NCI-H2107 treated with DMSO at 0.1 percent for 48 hours (cell line): Measurements from ENCODE around the gene DMRTC2.

Experiments used
- DNase-seq: peaks from one replicate; lab custom pipeline; 2025; ENCODE audit not compliant: unreplicated experiment; lab: John Stamatoyannopoulos, UW

The DMRTC2 gene

DNA sequence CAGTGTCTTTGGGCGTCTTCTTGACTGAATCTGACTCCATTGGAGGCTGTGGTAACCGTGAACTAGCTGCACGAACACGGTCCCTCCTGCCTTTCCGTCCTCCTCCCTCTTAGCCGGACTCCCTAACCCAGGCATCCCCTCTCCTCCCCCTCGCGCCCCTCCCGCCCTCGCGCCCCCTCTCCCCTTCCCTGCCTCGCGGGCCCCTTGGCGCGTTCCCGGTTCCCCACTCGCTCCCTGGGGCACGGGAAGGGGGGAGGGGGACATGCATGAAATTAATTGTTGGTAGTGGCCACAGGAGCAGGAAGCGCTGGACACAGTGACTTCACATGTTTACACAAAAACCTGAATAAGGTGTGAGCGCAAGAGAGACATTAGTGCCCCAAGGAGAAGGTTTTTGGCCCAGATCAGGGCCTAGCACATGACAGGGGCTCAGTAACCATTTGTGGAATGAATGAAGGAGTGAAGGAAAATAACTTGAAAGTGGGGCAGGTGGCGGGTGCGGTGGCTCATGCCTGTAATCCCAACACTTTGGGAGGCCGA lies 279 bp downstream of the DMRTC2 start:
- no peak for DNase-seq

DNA sequence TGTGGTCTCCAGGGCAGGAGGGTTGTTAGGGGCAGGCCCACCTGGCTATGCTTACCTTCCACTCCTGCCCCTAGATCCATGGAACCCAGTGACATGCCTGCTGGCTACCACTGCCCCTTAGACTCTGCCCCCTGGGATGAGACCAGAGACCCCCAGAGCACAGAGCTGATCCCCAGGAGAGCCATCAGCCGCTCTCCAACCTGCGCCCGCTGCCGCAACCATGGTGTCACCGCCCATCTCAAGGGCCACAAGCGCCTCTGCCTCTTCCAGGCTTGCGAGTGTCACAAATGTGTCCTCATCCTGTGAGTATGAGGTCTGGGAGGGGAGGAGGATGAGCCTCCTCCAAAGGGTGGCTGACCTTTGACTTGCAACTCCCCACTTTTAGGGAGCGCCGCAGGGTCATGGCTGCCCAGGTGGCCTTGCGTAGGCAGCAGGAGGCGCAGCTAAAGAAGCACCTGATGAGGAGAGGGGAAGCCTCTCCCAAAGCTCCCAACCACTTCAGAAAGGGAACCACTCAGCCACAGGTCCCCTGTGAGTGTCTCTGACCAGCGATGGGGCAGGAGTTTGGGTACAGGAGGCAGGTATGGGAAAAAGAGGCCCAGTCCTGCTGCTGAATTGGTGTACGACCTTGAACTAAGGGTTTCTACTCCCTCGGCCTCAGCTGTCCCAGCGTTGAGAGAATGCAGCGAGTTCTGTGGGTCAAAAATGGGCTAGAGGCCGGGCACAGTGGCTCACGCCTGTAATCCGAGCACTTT lies 2.7 kb downstream of the DMRTC2 start:
- no peak for DNase-seq

GRCh38 chr19:41848666-41849065 lies 3.8 kb downstream of the DMRTC2 start:
- DNase-seq = no peak

GRCh38 chr19:41849067-41849466 lies 4.2 kb downstream of the DMRTC2 start:
- no peak for DNase-seq

DNA sequence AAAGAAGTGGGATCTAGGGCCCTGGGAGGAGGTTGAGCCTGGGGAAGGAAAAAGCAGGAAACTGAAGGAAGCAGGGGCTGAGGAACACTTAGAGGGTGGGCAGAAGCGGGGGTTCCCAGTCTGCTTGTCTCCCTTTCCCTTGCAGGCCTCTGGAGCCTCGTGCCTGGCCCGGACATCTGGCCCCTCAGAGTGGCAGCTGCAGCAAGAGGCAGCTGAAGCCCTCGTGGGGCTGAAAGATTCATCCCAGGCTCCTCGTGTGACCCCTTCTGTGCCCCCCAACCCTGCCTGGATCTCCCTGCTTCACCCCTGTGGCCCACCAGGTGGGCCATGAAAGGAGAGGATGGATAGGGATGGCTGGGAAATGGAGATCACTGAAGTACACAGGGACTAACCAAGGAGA lies 5.5 kb downstream of the DMRTC2 start:
- DNase-seq = no peak

DNA sequence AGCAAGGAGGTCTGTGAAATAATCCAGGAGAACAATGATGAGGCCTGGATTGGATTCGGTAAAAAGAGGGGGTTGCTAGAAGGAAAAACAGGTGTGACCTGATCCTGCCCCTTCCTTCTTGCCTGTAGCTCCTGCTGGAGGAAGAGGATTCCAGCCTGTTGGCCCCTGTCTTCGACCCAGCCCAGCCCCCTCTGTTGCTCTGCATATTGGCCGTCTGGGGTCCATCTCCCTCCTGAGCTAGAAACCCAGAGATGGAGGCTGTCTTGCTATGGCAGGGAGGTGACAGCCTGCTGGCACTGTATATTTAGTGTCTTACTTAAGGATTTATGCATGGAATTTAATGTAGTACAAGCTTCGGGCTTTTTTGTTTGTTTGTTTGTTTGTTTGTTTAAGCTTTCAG lies 6.6 kb downstream of the DMRTC2 start:
- DNase-seq = no peak

- no peak for DNase-seq
Measured at GRCh38 chr19:41853344-41853743, 8.5 kb downstream of the DMRTC2 start.

DNA sequence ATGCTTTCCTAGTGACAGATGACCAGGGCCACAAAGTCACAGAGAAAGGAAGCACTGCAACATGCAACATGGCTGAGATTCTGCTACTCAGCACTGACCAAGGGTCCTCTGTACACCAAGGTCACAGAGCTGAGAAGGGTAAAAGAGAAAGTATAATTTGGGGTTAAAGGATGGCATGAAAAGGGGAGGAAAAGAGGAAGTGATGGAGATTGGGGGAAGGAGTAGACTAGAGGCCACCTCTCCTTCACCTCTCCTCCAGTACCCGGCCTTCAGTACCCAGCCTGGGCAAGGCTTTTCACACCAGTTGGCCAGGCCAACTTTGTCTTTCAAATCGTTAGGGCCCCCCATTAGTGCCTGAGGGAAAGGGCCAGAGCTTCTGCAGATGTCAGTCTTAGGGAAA lies 8.9 kb downstream of the DMRTC2 start:
- DNase-seq = no peak

DNA sequence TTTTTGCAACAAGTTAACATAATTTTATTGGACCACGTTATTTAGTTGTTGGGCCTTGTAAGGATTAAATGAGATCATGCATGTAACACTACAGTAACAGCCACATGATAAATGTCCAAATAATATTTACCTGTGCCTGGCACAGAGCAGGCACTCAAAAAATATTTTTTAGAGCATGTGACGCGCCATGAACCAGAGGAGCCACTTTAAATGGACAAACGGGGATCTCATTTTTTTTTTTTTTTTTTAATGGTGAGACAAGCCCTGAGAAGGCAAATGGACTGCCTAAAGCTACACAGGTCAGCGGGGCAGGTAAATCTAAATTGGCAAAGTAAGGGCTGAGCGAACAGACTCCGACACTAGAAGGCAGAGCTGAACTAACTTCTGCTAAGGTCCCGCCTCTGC lies 14.4 kb downstream of the DMRTC2 start:
- no peak for DNase-seq

DNA sequence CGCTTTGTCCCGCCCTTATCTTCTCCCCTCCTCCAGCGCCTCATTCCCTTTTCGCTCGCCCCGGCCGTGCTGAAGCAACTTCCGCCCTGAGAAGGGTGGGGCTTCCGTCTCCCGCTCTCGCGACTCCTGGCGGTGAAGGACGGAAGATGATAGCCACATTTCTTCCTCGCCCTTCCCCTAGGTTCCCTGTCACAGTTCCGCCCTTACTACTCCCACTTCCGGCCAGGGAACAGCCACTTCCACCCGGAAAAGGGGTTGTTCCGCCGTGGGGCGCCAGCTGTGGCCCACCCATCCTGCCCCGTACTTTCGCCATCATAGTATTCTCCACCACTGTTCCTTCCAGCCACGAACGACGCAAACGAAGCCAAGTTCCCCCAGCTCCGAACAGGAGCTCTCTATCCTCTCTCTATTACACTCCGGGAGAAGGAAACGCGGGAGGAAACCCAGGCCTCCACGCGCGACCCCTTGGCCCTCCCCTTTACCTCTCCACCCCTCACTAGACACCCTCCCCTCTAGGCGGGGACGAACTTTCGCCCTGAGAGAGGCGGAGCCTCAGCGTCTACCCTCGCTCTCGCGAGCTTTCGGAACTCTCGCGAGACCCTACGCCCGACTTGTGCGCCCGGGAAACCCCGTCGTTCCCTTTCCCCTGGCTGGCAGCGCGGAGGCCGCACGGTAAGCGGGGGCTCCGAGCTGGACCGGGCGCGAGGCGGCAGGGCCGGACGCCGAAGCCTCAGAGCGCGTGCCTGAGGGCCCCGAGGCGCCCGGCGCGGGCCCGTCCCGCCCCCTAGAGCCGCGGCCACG lies 15.0 kb downstream of the DMRTC2 start, which contains the start of gene RPS19:
Gene RPS19, plus strand, starts transcription at position 638 of the 801 bp plus-strand sequence. CDS start 520 bp downstream, outside the sequence.
- peak; percentile 92 for DNase-seq

DNA sequence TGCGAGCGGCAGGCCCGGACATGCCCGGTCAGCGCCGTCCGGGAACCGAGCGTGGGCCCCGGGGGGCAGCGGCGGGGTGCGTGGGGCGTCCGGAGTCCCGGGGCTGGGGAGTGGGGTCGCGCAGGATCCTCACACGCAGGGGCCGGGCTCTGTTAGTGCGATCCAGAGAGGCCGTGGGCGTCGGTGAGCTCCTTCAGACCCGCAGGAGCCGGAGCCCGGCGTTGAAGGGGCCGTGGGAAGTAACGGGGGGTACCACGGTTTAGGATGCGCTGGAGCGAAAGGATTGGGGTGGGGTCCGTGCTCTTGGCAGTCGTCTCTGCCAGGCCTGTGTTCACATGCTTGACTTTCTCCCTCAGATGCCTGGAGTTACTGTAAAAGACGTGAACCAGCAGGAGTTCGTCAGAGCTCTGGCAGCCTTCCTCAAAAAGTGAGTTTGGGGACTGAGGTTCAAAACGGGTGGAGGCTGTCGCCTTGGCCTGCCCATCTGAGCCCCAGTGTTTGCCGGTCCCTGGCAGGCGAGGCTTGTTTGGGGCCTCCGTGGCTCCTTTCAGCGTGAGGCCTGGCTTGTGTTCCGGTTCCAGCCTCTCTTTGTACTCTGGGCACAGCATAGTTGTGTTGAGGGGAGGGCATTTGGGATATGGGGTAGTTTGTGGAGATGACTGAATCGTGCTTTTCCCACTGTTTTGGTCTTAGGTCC lies 15.7 kb downstream of the DMRTC2 start:
- no peak for DNase-seq

GRCh38 chr19:41861116-41861768 lies 16.4 kb downstream of the DMRTC2 start:
- DNase-seq = peak; percentile 66

DNA sequence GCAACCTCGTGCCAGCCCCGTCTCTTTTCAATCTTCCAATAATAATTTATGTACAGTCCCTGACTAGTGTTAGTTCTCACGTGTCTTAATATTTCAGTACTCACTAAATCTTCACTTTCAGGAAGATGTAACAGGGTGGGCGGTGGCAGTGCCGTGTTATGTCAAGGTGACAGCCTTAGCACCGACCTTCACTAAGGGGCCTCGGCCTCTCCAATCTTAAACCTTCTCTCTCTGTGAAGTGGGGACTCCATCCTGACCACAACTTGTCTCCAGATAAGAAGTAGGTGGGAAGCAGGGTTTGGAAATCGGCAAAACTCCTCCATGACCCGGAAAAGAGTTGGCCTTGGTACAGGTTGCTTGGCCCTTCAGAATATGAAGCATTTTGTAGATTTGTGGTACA lies 17.0 kb downstream of the DMRTC2 start:
- DNase-seq = no peak

- no peak for DNase-seq
Measured at GRCh38 chr19:41862445-41862986, 17.7 kb downstream of the DMRTC2 start.

DNA sequence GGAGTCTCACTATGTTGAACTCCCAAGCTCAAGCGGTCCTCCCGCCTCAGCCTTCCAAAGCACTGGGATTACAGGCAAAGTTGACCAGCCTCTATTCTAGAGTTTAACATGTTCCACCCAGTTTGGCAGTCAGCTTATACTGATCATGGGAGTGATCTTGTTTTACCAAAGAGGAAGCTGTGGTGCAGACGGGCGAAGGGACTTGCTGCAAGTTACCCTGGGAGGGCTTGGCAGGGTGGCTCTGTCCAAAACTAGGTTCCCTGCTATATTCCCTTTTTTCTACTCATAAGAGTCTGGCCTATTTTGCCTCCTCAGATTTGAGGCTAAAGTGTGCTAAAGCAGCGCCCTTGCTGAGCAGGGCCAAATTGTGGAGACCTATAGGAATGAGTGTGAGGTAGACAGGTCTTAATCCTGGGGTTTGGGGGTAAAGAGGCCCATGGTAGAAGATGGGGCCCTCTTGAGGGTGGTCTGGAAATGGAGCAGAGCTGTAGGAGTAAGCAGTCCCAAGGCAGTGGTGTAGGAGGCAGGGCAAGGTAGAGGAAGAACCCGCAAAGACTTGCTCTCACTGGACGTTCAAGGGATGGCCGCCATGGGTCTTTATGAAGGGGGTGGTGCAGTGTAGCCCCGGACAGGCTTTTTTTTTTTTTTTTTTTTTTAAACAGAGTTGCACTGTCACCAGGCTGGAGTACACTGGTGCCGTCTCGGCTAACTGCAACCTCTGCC lies 18.5 kb downstream of the DMRTC2 start:
- no peak for DNase-seq

DNA sequence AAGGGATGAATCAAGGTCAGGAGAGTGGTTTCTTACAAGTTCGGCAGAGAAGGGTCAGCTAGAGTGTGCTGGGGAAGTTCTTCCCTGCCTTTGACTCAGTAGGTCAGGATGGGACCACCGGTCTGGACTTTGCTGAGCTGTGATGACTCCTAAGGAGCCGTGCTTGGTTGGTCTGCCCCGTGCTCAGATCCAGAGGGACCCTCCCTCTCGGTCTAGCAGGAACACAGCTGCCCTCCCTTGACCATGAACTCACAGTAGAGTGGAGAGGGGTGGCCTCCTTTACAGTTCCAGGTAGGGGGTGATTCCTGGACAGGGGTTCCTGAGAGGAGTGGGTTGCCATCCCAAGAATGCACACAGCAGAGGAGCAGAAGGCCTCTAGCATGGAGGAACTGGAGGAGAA lies 19.5 kb downstream of the DMRTC2 start:
- DNase-seq = no peak

- DNase-seq = peak; percentile 33
Measured at GRCh38 chr19:41866284-41866683, 21.4 kb downstream of the DMRTC2 start.

DNA sequence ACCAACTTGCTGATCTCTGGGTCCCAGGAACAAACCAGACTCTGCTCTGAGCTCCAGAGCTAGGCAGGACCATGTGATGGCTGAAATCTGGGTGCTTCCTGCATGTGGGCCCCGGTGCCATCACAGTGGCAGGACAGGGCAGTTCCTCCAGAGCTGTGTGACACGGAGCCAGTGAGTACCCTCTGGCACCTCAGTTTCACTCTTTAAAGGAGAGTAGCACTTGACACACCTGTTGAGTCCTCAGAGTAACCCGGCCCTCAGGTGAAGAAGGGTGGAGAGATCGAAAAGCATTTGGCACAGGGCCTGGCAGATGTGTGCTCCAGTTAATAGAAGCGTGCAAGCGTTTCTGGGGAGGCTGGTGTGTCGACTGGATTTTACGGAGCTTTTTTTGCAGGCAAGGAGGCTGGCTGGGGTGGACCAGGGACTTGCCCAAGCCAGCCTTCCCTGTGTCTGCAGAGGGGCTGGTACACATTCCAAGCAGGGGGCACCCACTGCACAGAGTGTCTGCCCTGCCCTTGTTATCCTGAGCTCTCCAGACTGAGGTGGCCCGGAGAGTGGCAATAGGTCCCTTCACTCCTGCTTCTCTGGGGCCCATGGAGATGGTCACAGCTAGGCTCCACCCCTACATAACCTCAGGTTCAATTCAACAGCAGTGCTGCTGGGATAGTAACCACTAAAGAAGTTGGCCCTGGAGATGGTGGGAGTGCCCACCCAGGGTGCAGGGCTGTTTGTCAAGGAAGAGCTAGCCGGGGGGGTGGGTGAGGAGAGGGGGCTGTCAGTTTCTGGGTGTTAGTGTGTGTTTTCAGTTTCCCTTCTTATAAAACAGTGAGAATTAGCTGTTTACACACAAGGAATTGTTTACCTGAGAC lies 23.5 kb downstream of the DMRTC2 start:
- peak; percentile 63 for DNase-seq

- DNase-seq = no peak
Measured at GRCh38 chr19:41868989-41869300, 24.1 kb downstream of the DMRTC2 start.
